WTC11 (cell line): ENCODE measurements around the gene ADRA1B. TPM values are rescaled to one million over a fixed set of nuclear protein-coding genes. Genes with fewer than 3 reads are reported as not detected.

ENCODE experiments used
- ATAC-seq: fragments of 200-7000 bp; cut with Tn5 transposase; 2 replicates; pipeline ENCODE4 v1.10.0; 2021; ENCODE audit warnings: mild to moderate bottlenecking, moderate library complexity
- CTCF ChIA-PET: fragments of 300-600 bp; sonication (Branson Sonifier 250); formaldehyde crosslinking; loops from one replicate; lab custom pipeline; 2021; ENCODE audit warnings: antibody characterized with exemption; lab: Charles Lee
- POLR2A ChIA-PET: fragments of 350-600 bp; sonication (Branson Sonifier 250); formaldehyde crosslinking; loops from one replicate; lab custom pipeline; 2021; ENCODE audit warnings: antibody characterized with exemption; lab: Charles Lee
- DNase-seq: peaks from one replicate; pipeline ENCODE4 v3.0.0; 2021; ENCODE audit warnings: low spot score
- H3K27ac Mint-ChIP-seq: 2 replicates; pipeline ENCODE4 v1.8.0; 2021; ENCODE audit warnings: mixed read lengths
- H3K27me3 Mint-ChIP-seq: 2 replicates; pipeline ENCODE4 v1.8.0; 2021; ENCODE audit warnings: low read depth, mild to moderate bottlenecking, moderate library complexity, mixed read lengths
- H3K36me3 Mint-ChIP-seq: 2 replicates; pipeline ENCODE4 v1.8.0; 2021; ENCODE audit warnings: mixed read lengths
- H3K4me1 Mint-ChIP-seq: 2 replicates; pipeline ENCODE4 v1.8.0; 2022; ENCODE audit warnings: mixed read lengths
- H3K4me3 Mint-ChIP-seq: 2 replicates; pipeline ENCODE4 v1.8.0; 2021; ENCODE audit warnings: mild to moderate bottlenecking, moderate library complexity, mixed read lengths
- H3K9me3 Mint-ChIP-seq: 2 replicates; pipeline ENCODE4 v1.8.0; 2021; ENCODE audit warnings: mixed read lengths
- KAT7 ChIP-seq: sonication (generic); formaldehyde crosslinking; IDR thresholded peaks from 2 replicates; pipeline ENCODE4 v1.8.1; 2023; ENCODE audit warnings: missing genetic modification reagents, mild to moderate bottlenecking, borderline replicate concordance
- ZNF263 ChIP-seq: sonication (generic); formaldehyde crosslinking; IDR thresholded peaks from 2 replicates; pipeline ENCODE4 v1.8.1; 2022; ENCODE audit warnings: low read depth, mild to moderate bottlenecking, moderate library complexity, missing genetic modification reagents
- ZNF671 ChIP-seq: fragments of 250-450 bp; sonication (Bioruptor Pico); IDR thresholded peaks from 2 replicates; pipeline ENCODE4 v1.8.0; 2021; ENCODE audit warnings: mild to moderate bottlenecking
- total RNA-seq: library from RNA; stranded (reverse); gene quantifications from 3 replicates; pipeline ENCODE4 v1.2.3, GENCODE V29; 2021
- TF ChIP-seq, protein P1 (sequence below): fragments of 250-450 bp; sonication (Bioruptor Pico); IDR thresholded peaks from 2 replicates; pipeline ENCODE4 v1.9.0; 2021; ENCODE audit warnings: mild to moderate bottlenecking
- TF ChIP-seq, protein P2 (sequence below): sonication (generic); formaldehyde crosslinking; IDR thresholded peaks from 2 replicates; pipeline ENCODE4 v1.8.0; 2023; ENCODE audit warnings: missing genetic modification reagents, mild to moderate bottlenecking, borderline replicate concordance
- TF ChIP-seq, protein P3 (sequence below): fragments of 200-600 bp; IDR thresholded peaks from 2 replicates; pipeline ENCODE4 v1.8.0; 2022; ENCODE audit warnings: antibody characterized with exemption
- TF ChIP-seq, protein P4 (sequence below): fragments of 250-450 bp; sonication (Bioruptor Pico); conservative IDR thresholded peaks from 2 replicates; pipeline ENCODE4 v1.9.0; 2021; ENCODE audit warnings: mild to moderate bottlenecking

Gene ADRA1B
- total RNA-seq, 1 experiment from 2014 or later = 0.11 TPM

DNA sequence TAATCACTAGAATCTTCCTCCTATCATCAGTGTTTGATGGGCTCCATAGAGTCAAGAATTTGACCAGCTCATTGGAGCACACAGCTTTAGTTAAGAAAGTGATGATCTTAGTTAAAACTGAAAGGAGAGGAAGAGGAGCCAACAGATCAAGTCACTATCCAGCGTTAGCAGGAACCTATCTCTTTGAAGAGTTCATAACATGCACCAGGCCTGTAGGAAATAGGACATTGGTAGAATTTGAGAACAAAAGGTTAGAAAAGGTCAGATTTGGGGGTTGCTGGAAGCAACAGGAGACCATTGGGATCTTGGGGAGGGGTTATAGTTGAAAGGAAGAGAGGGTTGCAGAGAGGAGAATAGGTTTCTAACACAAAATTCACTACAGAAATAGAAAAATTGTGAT is 11.4 kb upstream of the ADRA1B start:
- Mint-ChIP-seq H3K27me3 (no peaks in the 10 kb centered on the region), H3K36me3 (no peaks in the 10 kb centered on the region), H3K4me3 (no peak overlapping the region), H3K4me1 (peaks cover 26% of the 10 kb centered on the region), H3K9me3 (no peaks in the 10 kb centered on the region), H3K27ac (no peak overlapping the region)
- CTCF ChIA-PET = no interaction called here
- POLR2A ChIA-PET = no interaction called here
- TF ChIP-seq, protein P1, sequence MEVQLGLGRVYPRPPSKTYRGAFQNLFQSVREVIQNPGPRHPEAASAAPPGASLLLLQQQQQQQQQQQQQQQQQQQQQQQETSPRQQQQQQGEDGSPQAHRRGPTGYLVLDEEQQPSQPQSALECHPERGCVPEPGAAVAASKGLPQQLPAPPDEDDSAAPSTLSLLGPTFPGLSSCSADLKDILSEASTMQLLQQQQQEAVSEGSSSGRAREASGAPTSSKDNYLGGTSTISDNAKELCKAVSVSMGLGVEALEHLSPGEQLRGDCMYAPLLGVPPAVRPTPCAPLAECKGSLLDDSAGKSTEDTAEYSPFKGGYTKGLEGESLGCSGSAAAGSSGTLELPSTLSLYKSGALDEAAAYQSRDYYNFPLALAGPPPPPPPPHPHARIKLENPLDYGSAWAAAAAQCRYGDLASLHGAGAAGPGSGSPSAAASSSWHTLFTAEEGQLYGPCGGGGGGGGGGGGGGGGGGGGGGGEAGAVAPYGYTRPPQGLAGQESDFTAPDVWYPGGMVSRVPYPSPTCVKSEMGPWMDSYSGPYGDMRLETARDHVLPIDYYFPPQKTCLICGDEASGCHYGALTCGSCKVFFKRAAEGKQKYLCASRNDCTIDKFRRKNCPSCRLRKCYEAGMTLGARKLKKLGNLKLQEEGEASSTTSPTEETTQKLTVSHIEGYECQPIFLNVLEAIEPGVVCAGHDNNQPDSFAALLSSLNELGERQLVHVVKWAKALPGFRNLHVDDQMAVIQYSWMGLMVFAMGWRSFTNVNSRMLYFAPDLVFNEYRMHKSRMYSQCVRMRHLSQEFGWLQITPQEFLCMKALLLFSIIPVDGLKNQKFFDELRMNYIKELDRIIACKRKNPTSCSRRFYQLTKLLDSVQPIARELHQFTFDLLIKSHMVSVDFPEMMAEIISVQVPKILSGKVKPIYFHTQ (CRISPR knock-in tag) = no peak
- TF ChIP-seq ZNF263 (CRISPR knock-in tag) (no peak), KAT7 (CRISPR knock-in tag) (no peak)
- TF ChIP-seq, protein P2, sequence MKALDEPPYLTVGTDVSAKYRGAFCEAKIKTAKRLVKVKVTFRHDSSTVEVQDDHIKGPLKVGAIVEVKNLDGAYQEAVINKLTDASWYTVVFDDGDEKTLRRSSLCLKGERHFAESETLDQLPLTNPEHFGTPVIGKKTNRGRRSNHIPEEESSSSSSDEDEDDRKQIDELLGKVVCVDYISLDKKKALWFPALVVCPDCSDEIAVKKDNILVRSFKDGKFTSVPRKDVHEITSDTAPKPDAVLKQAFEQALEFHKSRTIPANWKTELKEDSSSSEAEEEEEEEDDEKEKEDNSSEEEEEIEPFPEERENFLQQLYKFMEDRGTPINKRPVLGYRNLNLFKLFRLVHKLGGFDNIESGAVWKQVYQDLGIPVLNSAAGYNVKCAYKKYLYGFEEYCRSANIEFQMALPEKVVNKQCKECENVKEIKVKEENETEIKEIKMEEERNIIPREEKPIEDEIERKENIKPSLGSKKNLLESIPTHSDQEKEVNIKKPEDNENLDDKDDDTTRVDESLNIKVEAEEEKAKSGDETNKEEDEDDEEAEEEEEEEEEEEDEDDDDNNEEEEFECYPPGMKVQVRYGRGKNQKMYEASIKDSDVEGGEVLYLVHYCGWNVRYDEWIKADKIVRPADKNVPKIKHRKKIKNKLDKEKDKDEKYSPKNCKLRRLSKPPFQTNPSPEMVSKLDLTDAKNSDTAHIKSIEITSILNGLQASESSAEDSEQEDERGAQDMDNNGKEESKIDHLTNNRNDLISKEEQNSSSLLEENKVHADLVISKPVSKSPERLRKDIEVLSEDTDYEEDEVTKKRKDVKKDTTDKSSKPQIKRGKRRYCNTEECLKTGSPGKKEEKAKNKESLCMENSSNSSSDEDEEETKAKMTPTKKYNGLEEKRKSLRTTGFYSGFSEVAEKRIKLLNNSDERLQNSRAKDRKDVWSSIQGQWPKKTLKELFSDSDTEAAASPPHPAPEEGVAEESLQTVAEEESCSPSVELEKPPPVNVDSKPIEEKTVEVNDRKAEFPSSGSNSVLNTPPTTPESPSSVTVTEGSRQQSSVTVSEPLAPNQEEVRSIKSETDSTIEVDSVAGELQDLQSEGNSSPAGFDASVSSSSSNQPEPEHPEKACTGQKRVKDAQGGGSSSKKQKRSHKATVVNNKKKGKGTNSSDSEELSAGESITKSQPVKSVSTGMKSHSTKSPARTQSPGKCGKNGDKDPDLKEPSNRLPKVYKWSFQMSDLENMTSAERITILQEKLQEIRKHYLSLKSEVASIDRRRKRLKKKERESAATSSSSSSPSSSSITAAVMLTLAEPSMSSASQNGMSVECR (CRISPR knock-in tag) = no peak
- ATAC-seq (no peak), DNase-seq (no peak)

DNA sequence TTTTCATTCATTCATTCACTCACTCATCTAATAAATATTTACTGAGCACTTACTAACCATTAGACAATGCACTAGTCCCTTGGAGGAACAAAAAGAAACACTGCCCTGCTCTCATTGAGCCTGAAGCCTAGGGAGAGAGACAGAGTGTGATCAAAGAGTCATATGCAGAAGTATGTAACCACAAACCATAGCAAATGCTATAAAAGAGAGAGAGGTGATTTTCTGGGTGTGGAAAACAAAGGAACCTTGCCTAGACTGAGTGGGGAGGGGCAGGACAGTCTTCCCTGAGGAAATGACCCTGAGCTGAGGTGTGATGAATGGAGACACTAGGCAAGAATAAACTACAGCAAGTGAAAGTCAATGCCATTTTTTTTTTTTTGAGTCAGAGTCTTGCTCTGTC is 10.8 kb upstream of the ADRA1B start:
- TF ChIP-seq ZNF671 (CRISPR knock-in tag) = no peak
- ATAC-seq (no peak), DNase-seq (no peak)
- Mint-ChIP-seq H3K27me3 (no peaks in the 10 kb centered on the region), H3K9me3 (no peaks in the 10 kb centered on the region), H3K27ac (no peak overlapping the region), H3K4me3 (no peak overlapping the region), H3K4me1 (peaks cover 26% of the 10 kb centered on the region), H3K36me3 (no peaks in the 10 kb centered on the region)
- CTCF ChIA-PET = no interaction called here
- POLR2A ChIA-PET = no interaction called here

DNA sequence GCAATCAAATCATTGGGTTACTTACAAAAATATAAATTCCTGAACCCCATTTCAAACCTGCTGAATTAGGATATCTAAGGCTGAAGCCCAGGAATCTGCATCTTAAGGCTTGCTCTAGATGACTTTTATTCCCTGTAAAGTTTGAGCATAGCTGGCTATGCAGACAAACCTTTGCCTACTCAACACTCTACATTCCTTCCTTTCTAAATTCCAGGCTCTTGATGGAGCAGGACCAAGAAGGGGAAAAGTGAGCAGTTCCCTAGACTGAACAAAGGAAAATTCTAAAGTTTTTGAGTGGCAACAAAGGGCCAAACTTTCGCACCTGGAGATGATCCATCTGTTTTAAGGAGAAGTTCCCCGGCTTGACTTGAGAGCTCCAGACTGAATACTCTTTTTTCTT is 9.8 kb upstream of the ADRA1B start:
- H3K9me3 Mint-ChIP-seq = no peaks in the 10 kb centered on the region
- H3K4me1 Mint-ChIP-seq = peaks cover 23% of the 10 kb centered on the region
- ChIA-PET POLR2A (interaction anchor here (0.9 kb wide), 1 partner anchor 29 kb away, joined by 4 read pairs; no protein-coding TSS in a partner anchor), CTCF (no interaction called here)
- no peaks in the 10 kb centered on the region for H3K36me3 Mint-ChIP-seq
- no peak overlapping the region for H3K27ac Mint-ChIP-seq
- no peak overlapping the region for H3K4me3 Mint-ChIP-seq
- TF ChIP-seq, protein P3, sequence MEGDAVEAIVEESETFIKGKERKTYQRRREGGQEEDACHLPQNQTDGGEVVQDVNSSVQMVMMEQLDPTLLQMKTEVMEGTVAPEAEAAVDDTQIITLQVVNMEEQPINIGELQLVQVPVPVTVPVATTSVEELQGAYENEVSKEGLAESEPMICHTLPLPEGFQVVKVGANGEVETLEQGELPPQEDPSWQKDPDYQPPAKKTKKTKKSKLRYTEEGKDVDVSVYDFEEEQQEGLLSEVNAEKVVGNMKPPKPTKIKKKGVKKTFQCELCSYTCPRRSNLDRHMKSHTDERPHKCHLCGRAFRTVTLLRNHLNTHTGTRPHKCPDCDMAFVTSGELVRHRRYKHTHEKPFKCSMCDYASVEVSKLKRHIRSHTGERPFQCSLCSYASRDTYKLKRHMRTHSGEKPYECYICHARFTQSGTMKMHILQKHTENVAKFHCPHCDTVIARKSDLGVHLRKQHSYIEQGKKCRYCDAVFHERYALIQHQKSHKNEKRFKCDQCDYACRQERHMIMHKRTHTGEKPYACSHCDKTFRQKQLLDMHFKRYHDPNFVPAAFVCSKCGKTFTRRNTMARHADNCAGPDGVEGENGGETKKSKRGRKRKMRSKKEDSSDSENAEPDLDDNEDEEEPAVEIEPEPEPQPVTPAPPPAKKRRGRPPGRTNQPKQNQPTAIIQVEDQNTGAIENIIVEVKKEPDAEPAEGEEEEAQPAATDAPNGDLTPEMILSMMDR = no peak
- TF ChIP-seq, protein P4, sequence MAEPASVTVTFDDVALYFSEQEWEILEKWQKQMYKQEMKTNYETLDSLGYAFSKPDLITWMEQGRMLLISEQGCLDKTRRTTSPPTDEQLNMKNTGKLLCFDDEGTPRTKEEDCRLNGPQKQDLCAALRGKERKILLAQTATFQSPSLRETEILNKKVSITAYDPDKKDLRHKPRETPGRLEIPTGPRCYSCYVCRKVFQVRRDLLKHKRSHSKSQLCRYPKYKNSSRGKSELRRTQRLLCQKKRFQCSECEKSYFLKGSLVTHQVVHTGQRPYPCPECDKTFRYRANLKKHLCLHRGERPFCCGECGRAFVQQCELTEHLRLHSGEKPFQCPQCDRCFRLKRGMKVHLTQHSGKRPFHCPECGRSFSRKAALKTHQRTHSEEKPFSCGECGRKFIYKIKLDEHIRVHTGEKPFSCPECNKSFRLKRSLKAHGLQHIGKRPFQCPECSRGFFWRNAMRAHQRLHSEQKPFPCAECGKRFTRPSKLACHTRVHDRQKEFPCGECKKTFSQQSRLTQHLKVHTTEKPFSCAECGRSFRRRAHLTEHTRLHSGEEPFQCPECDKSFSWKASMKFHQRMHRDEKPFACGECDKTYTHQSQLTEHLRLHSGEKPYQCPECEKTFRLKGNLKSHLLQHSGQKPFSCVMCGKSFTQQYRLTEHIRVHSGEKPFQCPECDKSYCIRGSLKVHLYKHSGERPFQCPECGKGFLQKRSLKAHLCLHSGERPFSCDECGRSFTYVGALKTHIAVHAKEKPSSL (CRISPR knock-in tag) = no peak
- H3K27me3 Mint-ChIP-seq = no peaks in the 10 kb centered on the region
- no peak for DNase-seq
- ATAC-seq = no peak
